HG02973 (cell line): ENCODE data around the gene USF2.

Experiments
- ATAC-seq: cut with Tn5 transposase; IDR thresholded peaks from one replicate; pipeline ENCODE4 v1.9.1; 2021; ENCODE audit warnings: moderate library complexity; ENCODE audit not compliant: unreplicated experiment

USF2 gene

DNA sequence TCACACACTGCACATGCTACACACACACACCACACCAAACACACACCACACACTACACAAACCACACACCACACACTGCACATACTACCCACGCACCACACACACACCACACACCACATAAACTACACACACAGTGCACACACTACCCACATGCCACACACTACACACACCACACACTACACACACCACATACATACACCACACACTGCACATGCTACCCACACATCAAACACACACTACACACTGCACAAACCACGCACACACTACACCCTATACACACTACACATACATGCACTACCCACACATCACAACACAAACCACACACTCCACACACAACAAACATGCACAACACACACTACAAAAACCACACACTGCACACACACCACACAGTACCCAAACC is 29.2 kb downstream of the USF2 start:
- ATAC-seq: no peak

GRCh38 chr19:35298561-35298972 is 29.8 kb downstream of the USF2 start:
- ATAC-seq: no peak

- no peak for ATAC-seq
Observed at GRCh38 chr19:35299523-35300338, 31.0 kb downstream of the USF2 start.

DNA sequence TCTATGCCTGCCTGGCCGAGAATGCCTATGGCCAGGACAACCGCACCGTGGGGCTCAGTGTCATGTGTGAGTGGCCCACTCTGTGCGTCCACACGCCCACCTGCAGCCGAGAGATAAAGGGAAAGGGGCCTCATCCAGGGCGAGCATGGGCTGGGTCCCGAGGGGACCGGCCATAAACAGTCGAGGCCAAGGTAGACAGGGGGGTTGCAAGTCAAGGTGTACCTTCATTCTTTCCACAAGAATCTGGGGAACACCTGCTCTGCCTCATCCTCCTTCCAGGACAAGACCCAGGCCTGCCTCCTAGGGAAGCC is 31.5 kb downstream of the USF2 start:
- no peak for ATAC-seq

DNA sequence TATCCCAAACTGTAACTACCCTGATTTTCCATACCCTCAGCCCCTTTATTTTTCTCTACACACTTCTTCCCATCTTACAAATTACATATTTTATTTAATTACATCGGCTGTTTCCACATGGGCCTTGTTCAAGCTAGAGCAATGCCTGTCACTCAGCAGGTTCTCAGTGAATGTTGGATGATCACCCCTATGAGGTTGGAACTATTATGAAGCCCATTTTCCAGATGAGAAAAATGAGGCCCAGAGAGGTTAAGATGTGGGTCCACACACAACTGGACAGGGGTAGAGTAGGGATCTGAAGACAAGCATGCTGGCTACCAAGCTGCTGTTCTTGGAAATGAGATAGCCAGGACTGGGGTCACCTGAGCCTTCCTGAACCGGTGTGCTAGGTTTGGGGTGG is 33.2 kb downstream of the USF2 start:
- ATAC-seq: no peak

DNA sequence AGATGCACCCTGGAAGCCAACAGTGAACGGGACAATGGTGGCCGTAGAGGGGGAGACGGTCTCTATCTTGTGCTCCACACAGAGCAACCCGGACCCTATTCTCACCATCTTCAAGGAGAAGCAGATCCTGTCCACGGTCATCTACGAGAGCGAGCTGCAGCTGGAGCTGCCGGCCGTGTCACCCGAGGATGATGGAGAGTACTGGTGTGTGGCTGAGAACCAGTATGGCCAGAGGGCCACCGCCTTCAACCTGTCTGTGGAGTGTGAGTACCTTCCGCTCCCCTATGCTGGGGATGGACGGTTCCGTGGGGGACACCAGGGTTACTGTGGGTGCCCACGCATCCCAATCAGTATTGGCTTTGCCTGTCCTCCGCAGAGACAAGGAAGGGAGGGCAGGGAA is 33.7 kb downstream of the USF2 start:
- ATAC-seq: no peak

- no peak for ATAC-seq
Observed at GRCh38 chr19:35303357-35303915, 34.7 kb downstream of the USF2 start.

GRCh38 chr19:35304036-35304435 is 35.3 kb downstream of the USF2 start:
- no peak for ATAC-seq

GRCh38 chr19:35305181-35305580 is 36.4 kb downstream of the USF2 start:
- ATAC-seq: no peak

GRCh38 chr19:35306473-35307246 is 37.9 kb downstream of the USF2 start:
- no peak for ATAC-seq

DNA sequence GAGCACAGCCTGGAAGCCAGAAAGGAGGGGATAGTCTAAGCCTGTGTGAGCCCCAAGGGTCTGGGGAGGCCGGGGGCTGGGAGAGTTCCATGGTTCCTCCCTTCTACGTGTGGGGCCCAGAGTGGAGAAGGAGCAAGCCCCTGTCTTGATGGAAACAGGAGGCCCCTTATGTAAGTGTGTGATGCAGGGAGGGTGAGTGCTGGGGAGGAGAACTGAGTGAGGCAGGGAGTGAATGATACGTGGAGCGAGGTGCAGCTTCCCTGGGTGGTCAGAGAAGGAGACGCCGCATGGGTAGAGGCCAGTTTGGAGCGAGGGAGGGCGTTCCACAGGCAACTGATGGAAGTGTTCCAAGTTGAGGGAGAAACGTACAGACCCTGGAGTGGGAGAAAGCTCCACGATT is 39.2 kb downstream of the USF2 start:
- ATAC-seq: no peak

DNA sequence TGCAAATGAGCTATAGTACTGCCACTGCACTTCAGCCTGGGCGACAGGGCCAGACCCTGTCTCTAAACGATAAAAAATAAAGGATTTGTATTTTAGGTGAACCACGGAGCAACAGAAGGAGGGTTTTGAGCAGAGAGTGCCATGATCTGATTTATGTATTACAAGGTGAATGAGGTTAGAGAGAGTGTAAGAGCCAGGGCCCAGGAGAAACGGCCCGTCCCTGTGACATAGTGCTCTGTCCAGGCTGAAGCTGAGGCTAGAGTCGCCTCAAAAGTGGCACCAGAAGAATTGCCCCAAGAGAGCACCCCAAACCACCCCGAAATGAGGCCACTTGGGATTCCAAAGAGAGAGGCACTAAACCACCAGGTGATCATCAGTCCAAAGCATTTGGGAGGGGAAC is 40.1 kb downstream of the USF2 start:
- ATAC-seq: no peak

- ATAC-seq: no peak
Observed at GRCh38 chr19:35309481-35310279, 40.9 kb downstream of the USF2 start.

DNA sequence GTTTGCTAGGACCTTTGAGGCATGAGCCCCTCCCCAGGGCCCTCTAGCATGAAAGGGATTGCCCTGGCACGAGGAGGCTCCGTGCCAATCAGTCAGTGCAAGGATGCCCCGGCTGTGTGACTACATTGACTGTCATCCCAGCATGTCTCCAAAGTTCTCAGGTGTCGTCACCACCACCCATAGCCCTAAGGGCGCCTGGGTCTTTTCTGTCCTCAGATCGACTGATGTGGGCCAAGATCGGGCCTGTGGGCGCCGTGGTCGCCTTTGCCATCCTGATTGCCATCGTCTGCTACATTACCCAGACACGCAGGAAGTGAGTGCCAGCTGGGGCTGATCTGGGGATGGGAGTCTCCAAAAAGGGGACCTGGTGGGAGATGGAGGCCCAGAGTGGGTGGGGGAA is 41.6 kb downstream of the USF2 start:
- ATAC-seq: no peak

DNA sequence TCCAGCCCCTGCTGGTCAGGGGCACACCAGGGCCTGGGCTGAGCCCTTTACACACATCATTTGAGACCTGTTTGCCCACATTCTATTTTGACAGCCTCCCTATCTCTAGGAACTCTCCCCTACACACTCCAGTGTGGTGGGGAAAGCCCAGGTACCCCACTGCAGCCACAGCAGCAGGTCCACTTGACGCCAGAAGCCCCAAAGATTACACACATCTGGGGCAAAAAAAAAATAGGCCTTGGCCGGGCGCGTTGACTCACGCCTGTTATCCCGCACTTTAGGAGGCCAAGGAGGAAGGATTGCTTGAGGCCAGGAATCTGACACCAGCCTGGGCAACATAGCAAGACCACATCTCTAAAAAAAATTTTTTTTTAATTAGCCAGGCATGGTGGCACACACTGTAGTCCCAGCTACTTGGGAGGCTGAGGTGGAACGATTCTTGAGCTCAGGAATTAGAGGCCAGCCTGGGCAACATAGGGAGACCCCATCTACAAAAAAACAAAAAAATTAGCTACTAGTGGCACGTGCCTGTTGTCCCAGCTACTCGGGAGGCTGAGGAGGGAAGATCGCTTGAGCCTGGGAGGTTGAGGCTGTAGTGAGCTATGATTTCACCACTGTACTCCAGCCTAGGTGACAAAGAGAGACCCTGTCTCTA is 42.2 kb downstream of the USF2 start:
- ATAC-seq: no peak

- no peak for ATAC-seq
Observed at GRCh38 chr19:35311901-35312665, 43.3 kb downstream of the USF2 start.

- ATAC-seq: no peak
Observed at GRCh38 chr19:35313587-35313986, 44.8 kb downstream of the USF2 start.

- no peak for ATAC-seq
Observed at GRCh38 chr19:35314031-35314430, 45.3 kb downstream of the USF2 start.

DNA sequence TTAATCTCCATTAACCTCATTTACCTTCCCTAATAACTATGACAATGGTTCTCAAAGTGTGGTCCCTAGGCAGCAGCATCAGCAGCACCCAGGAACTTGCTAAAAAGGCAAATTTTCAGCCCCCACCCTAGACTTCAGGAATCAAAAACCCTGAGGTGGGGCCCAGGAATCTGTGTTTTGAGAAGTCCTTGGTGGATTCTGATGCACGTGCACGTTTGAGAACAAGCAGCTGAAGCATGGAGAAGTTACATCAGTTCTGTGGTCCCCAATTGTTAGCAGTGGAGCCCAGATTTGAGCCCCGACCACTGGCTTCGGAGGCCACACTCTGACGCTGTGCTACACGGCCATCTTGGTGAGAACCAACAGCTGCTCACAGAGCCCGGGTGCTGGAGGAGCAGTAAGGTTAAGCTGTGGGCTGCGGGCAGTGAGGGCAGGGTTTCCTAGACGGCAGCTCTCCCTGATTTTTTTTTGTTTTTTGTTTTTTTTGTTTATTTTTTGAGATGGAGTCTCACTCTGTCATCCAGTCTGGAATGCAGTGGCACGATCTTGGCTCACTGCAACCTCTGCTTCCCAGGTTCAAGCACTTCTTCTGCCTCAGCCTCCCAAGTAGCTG is 46.2 kb downstream of the USF2 start:
- no peak for ATAC-seq

DNA sequence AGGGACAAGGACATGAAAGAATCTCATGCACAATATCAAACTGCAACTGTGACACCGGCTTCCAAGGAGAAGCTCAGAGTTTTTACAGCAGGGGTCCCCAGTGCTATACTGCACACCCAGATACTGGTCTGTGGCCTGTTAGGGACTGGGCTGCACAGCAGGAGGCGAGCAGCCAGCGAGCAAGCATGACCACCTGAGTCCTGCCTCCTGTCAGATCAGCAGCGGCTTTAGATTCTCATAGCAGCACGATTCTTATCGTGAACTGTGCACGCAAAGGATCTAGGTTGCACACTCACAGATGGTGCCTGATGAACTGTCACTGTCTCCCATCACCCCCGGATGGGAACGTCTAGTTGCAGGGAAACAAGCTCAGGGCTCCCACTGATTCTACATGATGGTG is 47.1 kb downstream of the USF2 start:
- ATAC-seq: no peak
